Measurements from ENCODE around the gene FTSJ1.
"Not testable (repeated sequence)": the region's sequence is repeated elsewhere in the genome, so short reads cannot be mapped to it uniquely, and the experiment has no call there.

The FTSJ1 gene, protein sequence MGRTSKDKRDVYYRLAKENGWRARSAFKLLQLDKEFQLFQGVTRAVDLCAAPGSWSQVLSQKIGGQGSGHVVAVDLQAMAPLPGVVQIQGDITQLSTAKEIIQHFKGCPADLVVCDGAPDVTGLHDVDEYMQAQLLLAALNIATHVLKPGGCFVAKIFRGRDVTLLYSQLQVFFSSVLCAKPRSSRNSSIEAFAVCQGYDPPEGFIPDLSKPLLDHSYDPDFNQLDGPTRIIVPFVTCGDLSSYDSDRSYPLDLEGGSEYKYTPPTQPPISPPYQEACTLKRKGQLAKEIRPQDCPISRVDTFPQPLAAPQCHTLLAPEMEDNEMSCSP

DNA sequence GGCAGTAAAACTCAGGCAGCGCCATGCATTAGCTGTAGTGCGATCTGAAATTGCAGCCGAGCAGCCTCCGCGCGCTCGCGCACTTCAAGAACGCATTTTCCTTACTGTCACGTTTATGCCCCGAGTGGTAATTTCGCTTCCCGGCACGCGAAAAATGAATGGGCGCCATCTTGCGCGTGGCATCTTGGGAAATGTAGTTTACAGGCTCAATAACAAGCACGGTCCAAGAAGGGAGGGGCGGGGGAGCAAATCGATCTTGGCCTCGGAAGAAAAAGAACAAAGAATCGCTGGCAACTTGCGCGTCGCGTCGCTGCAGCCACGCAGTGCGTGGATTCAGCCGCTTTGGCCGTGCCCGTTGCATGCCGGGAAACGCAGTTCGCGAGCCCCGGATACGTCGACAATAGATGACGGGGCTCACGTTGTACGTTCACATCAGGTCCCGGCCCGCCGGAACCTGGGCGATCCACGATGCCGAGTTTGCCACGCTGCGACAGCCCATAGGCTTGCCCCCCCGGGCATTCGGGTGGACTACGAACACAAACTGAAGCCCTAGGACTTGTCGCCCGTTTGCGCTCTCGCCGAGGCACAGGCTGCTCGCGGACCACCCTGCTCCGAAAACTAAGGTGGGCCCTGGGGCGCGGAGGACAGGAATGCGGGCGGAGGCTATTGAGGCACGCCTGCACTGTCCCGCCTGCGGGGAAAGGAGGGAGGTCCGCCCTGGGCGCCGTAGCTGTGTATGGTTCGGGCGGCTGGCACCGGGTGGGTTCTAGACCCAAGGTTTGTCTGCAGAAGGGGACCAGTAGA lies at the start of gene FTSJ1:
FTSJ1 (plus strand) TSS at position 426 of the 804 bp plus-strand sequence. CDS start 1,849 bp downstream, outside the sequence.
- DNase-seq: peak; percentile 89

DNA sequence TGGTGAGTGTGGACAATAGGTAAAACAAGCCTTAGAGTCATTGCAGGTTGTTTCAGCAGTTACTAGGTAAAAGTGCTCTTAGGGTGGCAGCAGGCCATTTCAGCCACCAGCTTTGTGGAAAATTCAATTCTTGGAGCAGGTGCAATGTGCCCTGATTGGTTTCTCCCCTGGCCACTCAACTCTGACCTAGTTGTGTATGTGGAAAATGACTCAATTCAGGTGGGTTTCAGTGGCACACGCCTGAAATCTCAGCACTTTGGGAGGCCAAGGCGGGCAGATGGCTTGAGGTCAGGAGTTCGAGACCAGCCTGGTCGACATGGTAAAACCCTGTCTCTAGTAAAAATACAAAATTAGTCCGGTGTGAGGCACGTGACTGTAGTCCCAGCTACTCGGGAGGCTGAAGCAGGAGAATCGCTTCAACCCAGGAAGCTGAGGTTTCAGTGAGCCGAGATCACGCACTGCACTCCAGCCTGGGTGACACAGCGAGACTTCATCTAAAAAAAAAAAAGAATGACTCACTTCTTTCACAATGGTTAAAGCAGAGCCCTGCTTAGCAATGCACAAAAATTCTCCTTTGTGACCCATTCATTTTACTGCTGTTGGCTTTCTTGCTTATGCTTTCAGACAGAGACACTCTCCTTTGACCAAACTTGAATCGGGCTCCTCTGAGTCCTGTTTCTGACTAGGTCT lies 48.8 kb upstream of the FTSJ1 start:
- DNase-seq: not testable (repeated sequence)

DNA sequence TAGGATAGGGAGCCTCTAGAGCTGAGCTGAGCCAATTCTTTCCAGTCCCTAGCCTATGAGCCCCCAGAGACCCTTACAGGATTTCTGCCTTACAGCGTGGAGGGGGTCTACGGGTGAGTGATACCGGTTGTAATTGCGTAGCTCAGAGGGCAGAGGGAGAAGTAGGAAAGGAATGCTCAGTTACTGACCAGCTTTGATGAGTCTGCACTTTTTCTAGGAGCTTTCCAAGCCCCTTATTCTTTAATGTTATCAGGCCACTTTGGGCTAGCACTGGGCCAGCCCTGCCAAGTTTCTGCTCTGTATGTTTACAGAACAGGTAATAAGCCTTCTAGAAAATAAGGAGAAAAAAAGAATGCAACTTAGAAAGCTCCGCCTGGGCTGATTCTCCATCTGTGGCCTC lies 46.4 kb upstream of the FTSJ1 start:
- DNase-seq: not testable (repeated sequence)

DNA sequence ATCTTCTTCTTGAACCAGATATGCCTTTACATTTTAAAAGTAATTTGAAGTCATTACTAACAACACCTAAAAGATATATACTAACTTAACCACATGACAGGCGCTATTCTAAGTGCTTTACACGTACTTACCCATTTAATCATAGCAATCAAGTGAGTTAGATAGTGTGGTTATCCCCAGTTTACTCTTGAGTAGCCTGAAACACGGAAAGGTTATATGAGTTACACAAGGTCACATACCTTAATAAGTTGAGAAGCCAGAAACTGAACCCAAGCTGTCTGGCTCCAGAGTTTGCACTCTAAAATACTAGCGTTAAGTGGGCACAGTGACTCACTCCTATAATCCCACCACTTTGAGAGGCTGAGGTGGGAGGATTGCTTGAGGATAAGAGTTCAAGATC lies 45.8 kb upstream of the FTSJ1 start:
- not testable (repeated sequence) for DNase-seq

DNA sequence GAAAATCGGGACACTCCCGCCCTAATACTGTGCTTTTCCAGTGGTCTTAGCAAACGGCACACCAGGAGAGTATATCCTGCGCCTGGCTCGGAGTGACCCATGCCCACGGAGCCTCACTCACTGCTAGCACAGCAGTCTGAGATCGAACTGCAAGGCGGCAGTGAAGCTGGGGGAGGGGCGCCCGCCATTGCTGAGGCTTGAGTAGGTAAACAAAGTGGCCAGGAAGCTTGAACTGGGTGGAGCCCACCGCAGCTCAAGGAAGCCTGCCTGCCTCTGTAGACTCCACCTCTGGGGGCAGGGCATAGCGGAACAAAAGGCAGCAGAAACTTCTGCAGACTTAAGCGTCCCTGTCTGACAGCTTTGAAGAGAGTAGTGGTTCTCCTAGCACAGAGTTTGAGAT lies 42.3 kb upstream of the FTSJ1 start:
- not testable (repeated sequence) for DNase-seq

DNA sequence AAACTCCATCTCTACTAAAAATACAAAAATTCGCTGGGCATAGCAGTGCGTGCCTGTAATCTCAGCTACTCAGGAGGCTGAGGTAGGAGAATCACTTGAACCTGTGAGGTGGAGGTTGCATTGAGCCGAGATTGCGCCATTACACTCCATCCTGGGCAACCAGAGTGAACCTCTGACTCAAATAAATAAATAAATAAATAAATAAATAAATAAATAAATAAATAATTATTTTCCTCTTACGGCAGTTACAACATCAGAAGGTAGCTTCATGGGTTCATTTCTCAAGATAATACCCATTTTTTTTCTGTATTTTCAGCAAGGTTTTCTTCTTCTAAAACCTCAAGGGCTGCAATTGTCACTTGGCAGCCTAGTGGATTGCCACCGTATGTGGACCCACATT lies 28.8 kb upstream of the FTSJ1 start:
- not testable (repeated sequence) for DNase-seq

DNA sequence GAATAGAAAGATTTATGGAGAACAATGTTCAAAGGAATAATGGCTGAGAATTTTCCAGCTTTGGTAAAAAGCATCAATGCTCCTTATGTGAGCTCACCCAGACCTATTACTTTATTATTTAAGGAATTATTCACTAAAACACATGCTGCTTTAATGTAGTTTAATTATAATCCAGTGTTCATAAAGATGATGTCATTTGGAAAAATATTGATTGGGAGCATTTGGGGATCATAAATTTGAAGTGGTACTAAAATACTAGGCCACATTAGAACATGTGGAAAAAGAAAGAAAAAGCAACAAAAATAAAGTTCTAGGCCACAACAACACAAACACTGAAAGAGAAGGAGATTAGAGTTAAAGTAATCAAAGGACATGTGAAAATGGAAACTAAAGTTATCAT lies 25.9 kb upstream of the FTSJ1 start:
- no peak for DNase-seq

DNA sequence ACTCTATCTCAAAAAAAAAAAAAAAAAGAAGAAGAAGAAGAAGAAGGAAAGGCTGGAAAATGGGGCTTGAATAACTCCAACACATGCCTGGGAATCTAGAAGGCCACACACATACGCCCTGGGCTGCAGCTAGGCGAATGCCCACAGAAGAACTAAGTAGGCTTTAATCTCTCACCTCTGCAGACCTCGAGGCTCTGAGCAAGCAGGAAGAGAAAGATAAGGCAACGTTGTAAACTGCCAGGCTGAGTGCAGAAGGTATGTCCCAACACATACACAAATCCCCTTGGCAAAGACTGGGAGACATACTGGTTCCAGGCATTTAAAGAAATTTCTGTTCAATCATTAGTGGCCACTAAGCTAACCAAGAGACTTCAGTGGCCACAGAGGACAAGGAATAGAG lies 24.3 kb upstream of the FTSJ1 start:
- DNase-seq: no peak

DNA sequence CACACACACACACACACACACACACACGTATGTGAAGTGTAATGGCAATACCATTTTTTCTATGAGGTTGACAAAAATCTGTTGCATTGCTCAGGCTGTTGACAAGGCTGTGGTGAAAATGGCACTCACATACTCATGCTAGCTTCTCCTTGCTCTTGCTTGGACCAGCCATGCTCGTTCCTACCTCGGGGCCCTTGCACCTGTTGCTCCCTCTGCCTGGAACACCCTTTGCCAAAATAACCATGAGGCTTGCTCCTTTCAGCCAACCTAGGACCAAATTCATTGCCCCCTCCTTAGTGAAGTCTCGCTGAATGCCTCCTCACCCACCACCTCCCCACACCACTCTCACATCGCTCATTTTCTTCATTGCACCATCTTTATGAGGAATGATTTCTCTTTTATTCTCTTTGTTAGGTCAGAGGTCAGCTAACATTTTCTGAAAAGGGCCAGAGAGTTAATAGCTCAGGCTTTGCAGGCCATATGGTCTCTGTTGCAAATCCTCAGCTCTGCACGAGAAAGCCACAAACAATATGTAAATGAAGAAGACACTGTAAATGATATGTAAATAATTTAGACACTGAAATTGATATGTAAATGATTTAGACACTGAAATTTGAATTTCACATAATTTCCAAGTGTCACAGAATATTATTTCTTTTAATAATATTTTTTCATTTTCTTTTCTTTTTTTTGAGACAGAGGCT lies 19.2 kb upstream of the FTSJ1 start:
- no peak for DNase-seq

DNA sequence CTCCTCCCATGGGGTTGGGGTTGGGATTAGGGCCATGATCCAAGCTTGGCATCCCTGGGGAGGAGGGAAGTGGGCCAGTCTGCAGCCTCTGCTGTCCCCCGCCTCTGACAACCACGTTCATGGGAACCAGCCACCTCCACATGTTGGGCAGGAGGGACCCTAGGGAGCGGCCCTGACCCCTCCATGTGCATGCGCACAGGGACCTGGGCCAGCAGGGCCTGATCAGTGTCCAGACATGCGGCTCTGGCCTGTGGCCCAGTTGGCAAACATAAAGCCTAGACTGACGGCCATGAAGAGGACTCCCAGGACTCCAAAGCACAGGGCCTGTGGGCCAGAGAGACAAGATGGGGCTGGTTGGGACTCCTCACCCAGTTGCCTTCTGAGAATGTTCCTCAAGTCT lies 17.3 kb upstream of the FTSJ1 start:
- no peak for DNase-seq

DNA sequence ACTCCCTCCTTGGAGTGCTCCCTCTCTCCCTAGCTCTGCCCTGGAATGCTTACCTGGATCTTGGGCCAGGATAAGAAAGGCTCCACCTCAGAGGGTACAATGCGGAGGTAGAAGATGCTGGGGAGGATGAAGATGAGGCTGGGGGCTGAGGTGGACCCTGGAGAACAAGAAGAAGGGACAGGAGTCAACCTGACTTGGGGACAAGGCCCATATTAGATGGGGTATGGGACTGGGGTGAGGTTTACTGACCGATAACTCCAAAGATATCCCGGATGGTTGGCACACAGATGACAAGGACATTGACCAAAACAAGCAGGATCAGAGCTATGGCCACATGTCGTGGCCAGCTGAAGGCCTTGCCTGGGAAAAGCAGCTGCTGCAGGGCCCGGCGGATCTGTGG lies 16.5 kb upstream of the FTSJ1 start:
- DNase-seq: peak; percentile 24

DNA sequence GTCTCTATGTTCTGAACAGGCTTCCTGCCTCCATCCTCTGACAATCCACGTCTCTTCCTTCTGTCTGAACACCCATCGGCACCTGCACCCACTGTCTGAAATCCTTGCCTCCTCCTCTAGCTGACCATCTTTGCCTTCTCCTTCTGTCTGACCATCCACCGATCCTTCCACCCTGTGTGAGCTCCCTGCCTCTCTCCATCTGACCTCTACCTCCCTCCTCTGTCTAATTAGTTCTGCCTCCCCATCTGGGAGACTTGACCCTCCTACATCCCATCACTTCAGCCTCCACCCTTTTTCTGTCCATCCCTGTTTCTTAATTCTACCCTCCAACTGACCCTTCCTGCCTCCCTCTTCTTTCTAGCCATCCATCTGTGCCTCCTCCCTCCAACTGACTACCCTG lies 16.0 kb upstream of the FTSJ1 start:
- DNase-seq: peak; percentile 30

DNA sequence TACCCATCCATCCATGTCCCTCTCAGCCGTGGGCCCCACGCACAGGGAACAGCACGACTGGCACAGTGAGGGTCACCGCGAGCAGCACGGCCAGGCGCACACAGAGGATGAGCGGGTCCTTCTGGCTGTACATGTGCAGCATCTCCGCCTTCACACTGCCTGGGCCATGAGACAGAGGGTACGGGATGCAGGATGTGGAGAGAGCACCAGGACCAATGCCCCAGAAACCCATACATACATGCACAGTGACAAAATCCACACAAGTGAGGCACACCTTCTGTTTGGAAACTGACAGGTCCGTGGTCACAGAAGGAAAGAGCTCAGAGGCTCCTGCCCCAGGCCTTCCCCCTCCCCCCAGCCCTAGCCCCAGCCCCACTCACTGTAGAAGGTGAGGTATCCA lies 15.4 kb upstream of the FTSJ1 start:
- DNase-seq: peak; percentile 21

DNA sequence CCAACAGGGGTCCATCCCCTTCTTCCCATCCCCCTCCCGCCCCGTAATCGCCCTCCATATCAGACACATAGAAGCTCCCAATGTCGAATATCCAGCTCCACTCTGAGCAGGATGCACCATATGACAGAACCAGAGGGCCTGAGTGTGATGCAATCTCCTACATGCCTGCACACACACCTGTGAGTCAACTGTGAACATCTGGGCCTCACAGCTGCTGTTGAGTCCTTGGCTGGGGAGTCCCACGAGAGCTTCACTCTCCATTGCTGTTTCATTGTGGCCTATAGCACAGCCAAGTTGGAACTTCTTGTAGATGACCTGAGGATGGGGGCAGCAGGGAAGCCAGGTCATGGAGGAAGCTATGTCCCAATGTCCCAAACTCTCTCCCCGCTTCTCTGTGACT lies 14.2 kb upstream of the FTSJ1 start:
- DNase-seq: peak; percentile 38

DNA sequence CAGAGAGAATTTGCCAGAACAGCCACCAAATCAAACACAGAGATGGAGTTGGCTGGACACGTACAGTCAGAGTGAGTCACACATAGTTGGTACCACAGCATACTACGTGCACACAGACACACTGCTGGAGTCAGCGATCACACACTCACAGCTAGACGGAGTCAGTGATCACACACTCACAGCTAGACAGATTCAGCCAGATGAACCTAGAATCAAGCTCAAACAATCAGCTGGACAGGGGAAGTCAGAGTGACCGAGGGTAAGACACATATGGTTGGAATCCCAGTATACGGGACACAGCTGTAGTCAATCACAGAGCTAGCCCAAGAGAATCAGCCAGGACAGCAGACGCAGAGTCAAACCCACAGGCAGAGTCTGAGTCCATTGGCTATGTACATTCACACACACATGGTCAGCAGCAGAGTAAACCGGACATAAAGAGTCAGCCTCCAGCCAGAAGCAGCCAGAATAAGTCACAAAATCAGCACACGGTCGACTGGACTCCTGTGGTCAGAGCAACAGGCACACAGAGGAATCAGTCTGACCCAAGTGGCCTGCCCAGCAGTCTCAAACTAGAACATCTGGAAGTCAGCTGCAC lies 10.6 kb upstream of the FTSJ1 start:
- DNase-seq: no peak

DNA sequence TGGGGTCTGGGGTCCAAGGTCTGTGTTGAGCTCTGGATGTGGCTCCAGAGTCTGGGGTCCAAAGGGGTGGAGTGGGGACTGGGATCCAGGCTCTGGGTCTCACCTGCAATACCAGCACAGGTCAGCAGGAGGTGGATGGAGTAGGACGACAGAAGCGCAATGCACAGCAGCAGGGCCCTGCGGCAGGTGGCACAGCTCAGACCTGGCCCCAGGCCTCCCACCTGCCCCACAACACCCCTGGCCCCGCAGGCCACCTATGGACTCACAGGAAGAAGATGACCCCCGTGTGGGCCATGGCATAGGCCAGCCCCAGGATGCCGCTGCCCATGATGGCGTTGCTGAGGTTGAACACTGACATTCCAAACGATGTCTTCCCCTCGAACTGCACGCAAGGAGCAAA lies 9.3 kb upstream of the FTSJ1 start:
- peak; percentile 68 for DNase-seq

DNA sequence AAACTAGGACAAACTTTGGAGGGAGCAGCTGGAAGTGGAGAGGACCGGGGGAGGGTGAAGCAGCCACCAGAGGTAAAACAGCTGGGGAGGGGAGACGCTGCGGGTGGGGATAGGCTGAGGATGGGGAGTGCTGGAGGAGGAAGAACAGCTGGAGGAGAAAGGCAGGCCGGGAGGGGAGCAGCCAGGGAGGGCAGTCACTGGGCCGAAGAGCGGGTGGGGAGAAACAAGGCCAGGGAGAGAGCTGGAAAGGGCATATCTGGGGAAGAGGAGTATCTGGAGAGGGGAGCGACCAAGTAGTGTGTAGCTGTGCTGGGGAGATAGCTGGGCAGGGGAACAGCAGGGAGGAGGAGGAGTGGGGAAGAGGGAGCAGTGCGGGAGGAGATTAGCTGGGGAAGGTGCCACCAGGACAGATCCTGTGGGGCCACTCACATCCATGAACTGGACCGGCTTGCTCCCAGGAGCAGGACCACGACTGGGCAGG lies 8.7 kb upstream of the FTSJ1 start:
- no peak for DNase-seq

DNA sequence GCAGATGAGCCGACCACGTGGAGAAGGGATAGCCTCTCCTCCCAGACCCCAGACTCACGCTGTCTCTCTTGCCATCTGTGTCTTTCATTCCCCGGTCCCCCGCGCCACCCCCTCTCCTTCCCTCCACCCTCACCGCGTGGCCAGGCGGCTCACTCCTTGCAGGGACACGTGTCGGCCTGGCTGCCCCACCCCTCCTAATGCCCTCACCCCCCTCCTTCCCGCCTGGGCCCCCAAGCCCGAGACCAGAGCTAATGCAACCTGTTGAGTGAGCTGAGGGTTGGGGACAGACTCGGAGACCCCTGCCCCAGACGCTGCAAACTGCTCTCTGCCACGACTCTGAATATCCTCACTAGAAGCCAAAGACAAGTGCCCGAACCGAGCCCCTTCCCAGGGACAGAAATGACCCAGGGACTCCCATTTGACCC lies 7.7 kb upstream of the FTSJ1 start:
- DNase-seq: peak; percentile 80

DNA sequence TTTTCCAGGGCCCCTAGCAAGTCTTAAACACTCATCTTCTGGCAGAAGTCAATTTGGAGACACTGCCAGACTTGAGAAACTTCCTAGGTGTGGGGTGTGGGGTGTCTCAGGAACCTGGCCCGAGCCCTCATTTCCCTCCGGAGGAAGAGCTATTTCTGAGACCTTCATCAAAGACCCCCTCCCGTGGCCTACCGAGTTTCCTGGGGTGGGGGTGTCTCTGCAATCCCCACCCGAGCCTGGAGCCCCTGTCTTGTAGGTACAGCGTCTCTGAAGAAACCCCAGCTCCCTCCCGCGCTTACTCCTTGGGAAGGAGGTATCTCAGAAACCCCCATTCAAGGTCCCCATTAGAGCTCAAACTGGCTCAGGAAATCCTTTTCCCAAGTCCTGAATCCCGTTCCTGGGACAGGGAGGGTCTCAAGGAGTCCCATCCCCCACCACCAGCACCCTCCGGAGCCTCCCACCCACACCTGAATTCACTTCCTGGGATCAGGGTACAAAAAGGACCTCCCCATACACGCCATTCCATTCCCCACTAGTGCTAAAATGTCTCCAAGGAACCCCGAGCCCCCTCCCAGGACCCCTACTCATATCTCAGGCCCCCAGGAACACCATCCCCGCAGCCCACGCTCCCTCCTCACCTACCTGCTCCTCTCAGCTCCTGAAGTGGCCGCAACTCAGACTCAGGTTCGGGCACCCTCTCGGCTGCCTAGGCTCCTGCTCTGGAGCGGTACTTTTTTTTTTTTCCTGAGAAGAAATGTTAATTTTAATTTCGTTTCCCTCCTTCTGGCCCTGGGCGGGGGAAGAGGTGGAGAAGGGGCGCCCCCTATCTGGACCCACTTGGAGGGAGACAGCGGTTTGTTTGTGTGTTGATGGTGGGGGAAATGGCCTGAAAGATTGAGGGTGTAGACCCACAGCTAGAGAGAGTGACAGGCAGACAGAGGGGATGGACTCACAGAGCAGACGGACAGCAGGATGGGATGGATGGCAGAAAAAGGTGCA lies 7.0 kb upstream of the FTSJ1 start:
- peak; percentile 74 for DNase-seq

DNA sequence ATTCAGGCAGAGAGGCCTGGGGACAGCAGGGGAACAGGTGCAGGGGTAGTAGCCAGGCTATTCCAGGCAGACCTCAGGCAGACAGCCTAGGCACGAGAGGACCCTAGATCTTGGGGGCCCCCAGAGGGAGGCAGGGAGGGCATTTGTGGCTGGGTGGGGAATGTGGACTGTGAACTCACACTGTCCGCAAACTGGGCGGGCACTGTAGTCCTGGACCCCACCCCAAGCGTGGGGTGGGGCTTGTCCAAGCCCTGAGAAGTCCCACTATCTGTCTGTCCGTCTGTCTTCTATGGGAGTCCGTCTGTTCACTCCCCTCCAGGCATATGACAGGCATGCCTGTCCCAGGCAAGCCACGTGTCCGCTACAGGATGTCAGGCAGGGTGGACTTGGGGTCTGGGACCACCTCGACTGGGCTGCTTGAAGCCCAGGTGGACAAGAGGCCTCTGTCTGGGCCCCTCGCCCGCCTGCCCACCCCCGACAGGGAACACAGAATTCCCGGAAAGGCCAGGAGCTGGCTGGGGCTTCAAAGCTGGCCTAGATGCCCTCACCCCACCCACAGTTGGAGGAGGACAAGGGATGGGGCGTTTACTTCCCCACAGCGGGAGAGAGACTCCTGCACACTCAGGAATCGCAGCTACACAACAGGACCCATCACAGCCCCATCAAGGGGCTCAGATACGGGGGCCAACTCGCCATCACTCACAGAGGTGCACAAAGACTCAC lies 5.7 kb upstream of the FTSJ1 start, which contains the start of gene SLC38A5:
SLC38A5 (minus strand) TSS at position 151 of the 723 bp plus-strand sequence. CDS start 2,336 bp downstream, outside the sequence.
- DNase-seq: no peak

DNA sequence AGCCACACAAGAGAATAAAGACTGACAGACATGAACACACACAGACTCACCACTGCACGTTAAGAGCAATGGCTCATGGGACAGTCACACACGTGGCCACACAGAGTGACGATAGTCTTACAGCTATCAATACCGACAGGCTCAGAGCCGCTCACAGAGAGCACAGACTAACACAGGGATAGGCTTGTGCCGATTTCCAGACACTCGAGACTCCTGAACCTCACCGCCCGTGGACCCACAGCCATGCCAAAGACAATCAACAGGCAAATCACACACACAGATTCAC lies 5.2 kb upstream of the FTSJ1 start:
- DNase-seq: no peak

All from activated CD8-positive, alpha-beta memory T cell treated with anti-CD3 and anti-CD28 coated beads for 24 hours (primary cell).